Measurements from ENCODE around the gene ZIC5.

ZIC5 gene

GRCh38 chr13:99991013-99991827 lies 19.7 kb upstream of the ZIC5 start:
- Mint-ChIP-seq H3K9me3 (peaks cover 9% of the 10 kb centered on the region), H3K36me3 (ENCODE audit: low read depth) (peaks cover 9% of the 10 kb centered on the region), H3K4me1 (peaks cover 19% of the 10 kb centered on the region), H3K4me3 (no peak overlapping the region), H3K27ac (no peak overlapping the region), H3K27me3 (peaks cover 96% of the 10 kb centered on the region)
- ATAC-seq (no peak), DNase-seq (no peak)

DNA sequence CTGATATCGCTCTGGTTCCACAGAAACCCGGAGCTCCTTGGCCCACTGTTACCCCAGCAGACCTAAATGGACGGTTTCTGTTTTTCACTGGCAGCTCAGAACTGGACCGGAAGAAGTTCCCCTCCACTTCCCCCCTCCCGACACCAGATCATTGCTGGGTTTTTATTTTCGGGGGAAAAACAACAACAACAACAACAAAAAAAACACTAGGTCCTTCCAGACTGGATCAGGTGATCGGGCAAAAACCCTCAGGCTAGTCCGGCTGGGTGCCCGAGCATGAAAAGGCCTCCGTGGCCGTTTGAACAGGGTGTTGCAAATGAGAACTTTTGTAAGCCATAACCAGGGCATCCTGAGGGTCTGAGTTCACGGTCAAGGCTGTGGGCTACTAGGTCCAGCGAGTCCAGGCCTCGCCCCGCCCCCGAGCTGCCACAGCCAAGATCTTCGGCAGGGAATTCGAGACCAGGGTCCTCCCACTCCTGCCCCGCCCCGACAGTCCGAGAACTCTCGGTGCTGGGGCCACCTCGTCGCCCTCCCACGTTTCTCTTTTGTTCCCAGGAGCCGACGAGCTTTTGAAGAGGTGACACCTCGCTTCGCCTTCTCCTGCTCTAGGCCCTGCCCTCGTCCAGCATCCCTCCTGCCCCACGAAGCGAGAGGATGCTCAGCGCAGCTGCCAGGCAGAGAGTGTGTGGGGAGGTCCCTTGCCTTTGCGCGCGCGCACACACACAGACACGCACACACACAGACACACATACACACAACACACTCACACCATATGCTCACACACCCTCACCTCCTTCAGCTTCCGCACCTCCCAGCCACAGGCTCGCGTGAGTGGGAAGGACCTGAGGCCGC lies 18.8 kb upstream of the ZIC5 start:
- peaks cover 10% of the 10 kb centered on the region for H3K36me3 Mint-ChIP-seq (ENCODE audit: low read depth)

GRCh38 chr13:99989276-99990125 lies 17.9 kb upstream of the ZIC5 start:
- Mint-ChIP-seq H3K36me3 (ENCODE audit: low read depth) (peaks cover 7% of the 10 kb centered on the region), H3K9me3 (no peaks in the 10 kb centered on the region), H3K27me3 (peaks cover 90% of the 10 kb centered on the region), H3K4me3 (peak overlapping the region; percentile 11), H3K27ac (no peak overlapping the region), H3K4me1 (peaks cover 26% of the 10 kb centered on the region)
- ATAC-seq (no peak), DNase-seq (no peak)

More for the DNA sequence above, 18.8 kb upstream of the ZIC5 start:
- ATAC-seq: no peak
- H3K27me3 Mint-ChIP-seq: peaks cover 95% of the 10 kb centered on the region
- DNase-seq: no peak
- H3K9me3 Mint-ChIP-seq: peaks cover 6% of the 10 kb centered on the region
- peaks cover 24% of the 10 kb centered on the region for H3K4me1 Mint-ChIP-seq
- H3K27ac Mint-ChIP-seq: no peak overlapping the region
- peak overlapping the region; percentile 11 for H3K4me3 Mint-ChIP-seq

DNA sequence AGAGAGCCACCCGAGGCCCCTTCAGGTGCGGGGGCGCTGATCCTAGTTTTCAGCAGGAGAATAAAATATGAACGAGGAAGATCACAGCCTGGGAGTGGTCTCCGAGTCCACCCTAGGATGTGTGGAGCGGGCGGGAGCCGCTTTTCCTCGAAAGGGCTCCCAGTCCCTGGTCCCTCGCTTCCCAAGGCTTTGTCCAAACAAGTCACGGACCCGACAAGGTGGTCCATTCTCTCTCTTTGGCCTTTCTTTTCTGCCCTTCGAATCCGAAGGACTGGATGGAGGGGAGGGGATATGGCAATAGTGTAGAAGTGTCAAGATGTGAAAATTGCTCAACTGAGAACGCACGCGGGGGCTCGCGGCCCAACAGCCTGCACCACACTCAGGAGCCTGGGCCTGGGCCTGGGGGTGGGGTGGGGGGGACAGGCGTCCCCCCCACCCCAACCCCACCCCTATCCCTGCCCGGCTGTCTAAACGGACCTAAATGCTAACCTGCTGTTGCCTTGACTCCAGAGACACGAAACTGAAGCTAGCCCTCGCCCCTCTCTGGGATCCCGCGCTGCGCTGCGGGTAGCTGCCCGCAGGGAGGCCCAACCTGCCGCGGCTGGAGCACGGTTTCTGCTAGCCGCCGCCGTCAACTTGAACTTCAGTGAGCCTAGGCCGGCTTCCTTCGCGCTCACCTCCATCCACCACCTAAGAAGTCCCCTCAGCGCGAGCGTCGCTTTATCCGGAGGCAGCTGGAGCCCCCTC lies 17.1 kb upstream of the ZIC5 start:
- Mint-ChIP-seq H3K4me1 (peaks cover 31% of the 10 kb centered on the region), H3K36me3 (ENCODE audit: low read depth) (peaks cover 14% of the 10 kb centered on the region), H3K27ac (no peak overlapping the region), H3K27me3 (peaks cover 90% of the 10 kb centered on the region), H3K9me3 (no peaks in the 10 kb centered on the region), H3K4me3 (no peak overlapping the region)
- no peak for ATAC-seq
- DNase-seq: no peak

DNA sequence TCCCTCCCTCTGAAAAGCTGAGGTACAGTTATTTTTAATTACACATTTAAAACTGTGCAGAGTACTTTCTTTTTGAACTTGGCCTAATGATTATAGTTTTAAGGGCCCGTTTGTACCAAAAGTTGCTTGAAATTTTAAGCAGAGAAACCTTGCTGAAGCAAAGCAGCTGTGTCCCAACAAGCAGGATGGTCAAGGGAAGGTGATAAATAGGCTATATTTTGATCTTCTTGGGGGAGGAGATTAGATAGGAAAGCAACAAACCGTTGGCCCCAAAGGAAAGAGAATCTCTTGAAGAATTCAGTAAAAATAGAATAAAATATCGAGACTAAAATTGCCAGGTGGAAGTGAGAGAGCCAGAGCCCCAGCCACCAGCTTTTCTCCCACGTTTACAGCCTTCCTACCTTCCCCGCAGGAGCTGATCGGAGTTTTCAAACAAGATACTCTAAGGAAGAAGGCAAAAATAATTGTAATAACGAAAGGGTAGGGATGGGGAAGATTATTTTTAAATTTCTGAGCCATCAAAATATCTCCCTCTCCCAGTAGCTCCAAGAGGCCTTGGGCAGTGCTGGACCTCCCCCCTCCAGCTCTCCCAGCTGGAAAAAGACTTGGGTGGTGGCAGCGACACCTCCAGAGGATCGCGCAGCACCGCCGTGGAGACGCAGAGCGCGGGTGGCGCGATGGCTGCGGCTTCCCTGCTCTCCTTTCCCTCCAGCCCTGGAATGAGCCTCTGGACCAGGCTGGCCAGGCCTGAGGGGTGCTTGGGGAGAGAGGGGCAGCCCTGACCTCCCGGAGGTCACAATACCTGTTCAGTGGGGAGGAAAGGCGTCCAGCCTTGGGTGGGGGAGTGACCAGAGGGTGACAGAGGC lies 15.8 kb upstream of the ZIC5 start:
- ATAC-seq: no peak
- Mint-ChIP-seq H3K36me3 (ENCODE audit: low read depth) (peaks cover 13% of the 10 kb centered on the region), H3K4me3 (no peak overlapping the region), H3K4me1 (peaks cover 36% of the 10 kb centered on the region), H3K9me3 (no peaks in the 10 kb centered on the region), H3K27me3 (peaks cover 88% of the 10 kb centered on the region), H3K27ac (no peak overlapping the region)
- DNase-seq: no peak

DNA sequence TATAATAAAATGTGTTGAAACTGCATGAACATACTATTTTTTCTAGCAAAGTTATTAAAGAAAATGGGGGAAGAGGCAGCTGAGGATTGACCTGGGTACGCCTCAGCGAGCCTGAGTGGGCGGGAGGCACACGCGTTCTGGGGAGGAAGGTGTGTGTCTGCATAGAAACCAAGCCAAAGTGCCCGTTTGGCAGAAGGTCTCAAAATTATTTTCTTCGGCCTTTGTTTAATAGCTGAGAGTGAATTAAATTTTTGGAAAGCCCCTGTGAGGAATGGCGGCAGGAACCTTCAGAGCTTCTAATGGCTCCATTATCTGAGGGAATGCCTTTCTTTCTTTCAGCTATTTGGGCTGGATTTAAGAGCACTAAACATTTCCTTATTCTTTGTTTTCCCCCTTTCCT lies 15.2 kb upstream of the ZIC5 start:
- peaks cover 12% of the 10 kb centered on the region for H3K36me3 Mint-ChIP-seq (ENCODE audit: low read depth)
- H3K9me3 Mint-ChIP-seq: no peaks in the 10 kb centered on the region
- ATAC-seq: no peak
- H3K4me3 Mint-ChIP-seq: no peak overlapping the region
- DNase-seq: no peak
- peaks cover 82% of the 10 kb centered on the region for H3K27me3 Mint-ChIP-seq
- peaks cover 36% of the 10 kb centered on the region for H3K4me1 Mint-ChIP-seq
- no peak overlapping the region for H3K27ac Mint-ChIP-seq

- peaks cover 12% of the 10 kb centered on the region for H3K36me3 Mint-ChIP-seq (ENCODE audit: low read depth)
- ATAC-seq (no peak), DNase-seq (no peak)
- H3K27me3 Mint-ChIP-seq: peaks cover 75% of the 10 kb centered on the region
- H3K9me3 Mint-ChIP-seq: no peaks in the 10 kb centered on the region
- peaks cover 36% of the 10 kb centered on the region for H3K4me1 Mint-ChIP-seq
- H3K27ac Mint-ChIP-seq: peak overlapping the region; percentile 78
- H3K4me3 Mint-ChIP-seq: peak overlapping the region; percentile 23
Observed at GRCh38 chr13:99985886-99986527, 14.4 kb upstream of the ZIC5 start.

DNA sequence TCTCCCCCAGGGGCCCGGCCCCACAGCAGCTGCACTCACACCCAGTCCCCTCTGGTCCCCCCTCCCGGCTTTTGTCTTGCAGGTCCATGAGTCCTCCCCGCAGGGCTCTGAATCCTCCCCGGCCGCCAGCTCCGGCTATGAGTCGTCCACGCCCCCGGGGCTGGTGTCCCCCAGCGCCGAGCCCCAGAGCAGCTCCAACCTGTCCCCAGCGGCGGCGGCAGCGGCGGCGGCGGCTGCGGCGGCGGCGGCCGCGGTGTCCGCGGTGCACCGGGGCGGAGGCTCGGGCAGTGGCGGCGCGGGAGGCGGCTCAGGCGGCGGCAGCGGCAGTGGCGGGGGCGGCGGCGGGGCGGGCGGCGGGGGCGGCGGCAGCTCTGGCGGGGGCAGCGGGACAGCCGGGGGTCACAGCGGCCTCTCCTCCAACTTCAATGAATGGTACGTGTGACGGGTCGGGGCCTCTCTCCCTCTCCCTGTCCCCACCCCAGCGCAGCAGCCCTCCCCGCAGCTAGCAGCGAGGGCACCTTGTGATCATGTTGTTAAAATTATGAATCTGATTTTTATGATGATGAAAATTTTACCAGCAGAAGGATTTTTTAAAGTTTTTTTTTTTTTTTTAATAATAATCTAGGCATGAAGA lies 13.8 kb upstream of the ZIC5 start:
- Mint-ChIP-seq H3K36me3 (ENCODE audit: low read depth) (peaks cover 12% of the 10 kb centered on the region), H3K27ac (no peak overlapping the region), H3K4me1 (peaks cover 33% of the 10 kb centered on the region), H3K27me3 (peaks cover 70% of the 10 kb centered on the region), H3K4me3 (no peak overlapping the region), H3K9me3 (no peaks in the 10 kb centered on the region)
- ATAC-seq (no peak), DNase-seq (no peak)

DNA sequence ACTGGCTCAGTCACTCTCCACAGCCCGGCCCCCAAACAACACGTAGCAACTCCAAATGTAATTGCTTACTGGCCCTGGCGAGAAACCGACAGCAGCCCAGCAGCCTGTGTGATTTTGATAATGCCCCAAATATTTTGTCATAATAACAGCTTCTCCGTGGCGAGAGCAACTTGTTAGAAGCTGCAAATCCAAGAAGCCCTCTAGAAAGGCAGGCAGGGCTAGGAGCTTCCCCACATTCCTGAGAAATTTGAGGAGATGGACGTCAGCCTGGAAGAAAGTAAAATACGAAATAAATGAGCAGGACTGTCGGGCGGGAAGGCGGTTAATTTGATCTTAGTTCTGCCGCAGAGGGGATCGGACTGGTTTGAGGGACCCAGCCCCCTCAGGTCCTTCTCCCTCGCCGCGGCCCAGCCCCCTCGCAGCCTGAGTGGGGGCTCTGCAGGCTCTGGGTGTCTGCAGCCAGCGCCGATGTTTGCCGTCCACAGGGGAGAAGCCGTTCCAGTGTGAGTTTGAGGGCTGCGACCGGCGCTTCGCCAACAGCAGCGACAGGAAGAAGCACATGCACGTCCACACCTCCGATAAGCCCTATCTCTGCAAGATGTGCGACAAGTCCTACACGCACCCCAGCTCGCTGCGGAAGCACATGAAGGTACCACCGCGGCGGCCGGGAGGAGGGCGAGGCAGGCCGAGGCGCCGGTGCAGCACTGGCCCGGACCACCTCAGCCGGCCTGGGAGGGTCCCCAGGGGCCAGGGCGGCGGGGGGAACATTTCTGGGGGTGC lies 13.1 kb upstream of the ZIC5 start:
- peaks cover 12% of the 10 kb centered on the region for H3K36me3 Mint-ChIP-seq (ENCODE audit: low read depth)
- no peaks in the 10 kb centered on the region for H3K9me3 Mint-ChIP-seq
- H3K27me3 Mint-ChIP-seq: peaks cover 66% of the 10 kb centered on the region
- H3K27ac Mint-ChIP-seq: peak overlapping the region; percentile 70
- H3K4me3 Mint-ChIP-seq: peak overlapping the region; percentile 11
- DNase-seq: no peak
- no peak for ATAC-seq
- peaks cover 28% of the 10 kb centered on the region for H3K4me1 Mint-ChIP-seq

- Mint-ChIP-seq H3K4me1 (peaks cover 25% of the 10 kb centered on the region), H3K4me3 (peak overlapping the region; percentile 26), H3K9me3 (no peaks in the 10 kb centered on the region), H3K27ac (peak overlapping the region; percentile 72), H3K36me3 (ENCODE audit: low read depth) (peaks cover 12% of the 10 kb centered on the region), H3K27me3 (peaks cover 65% of the 10 kb centered on the region)
- DNase-seq (no peak), ATAC-seq (no peak)
Observed at GRCh38 chr13:99983499-99984401, 12.2 kb upstream of the ZIC5 start.
